ENCODE results near the gene BRD1.

BRD1 gene

DNA sequence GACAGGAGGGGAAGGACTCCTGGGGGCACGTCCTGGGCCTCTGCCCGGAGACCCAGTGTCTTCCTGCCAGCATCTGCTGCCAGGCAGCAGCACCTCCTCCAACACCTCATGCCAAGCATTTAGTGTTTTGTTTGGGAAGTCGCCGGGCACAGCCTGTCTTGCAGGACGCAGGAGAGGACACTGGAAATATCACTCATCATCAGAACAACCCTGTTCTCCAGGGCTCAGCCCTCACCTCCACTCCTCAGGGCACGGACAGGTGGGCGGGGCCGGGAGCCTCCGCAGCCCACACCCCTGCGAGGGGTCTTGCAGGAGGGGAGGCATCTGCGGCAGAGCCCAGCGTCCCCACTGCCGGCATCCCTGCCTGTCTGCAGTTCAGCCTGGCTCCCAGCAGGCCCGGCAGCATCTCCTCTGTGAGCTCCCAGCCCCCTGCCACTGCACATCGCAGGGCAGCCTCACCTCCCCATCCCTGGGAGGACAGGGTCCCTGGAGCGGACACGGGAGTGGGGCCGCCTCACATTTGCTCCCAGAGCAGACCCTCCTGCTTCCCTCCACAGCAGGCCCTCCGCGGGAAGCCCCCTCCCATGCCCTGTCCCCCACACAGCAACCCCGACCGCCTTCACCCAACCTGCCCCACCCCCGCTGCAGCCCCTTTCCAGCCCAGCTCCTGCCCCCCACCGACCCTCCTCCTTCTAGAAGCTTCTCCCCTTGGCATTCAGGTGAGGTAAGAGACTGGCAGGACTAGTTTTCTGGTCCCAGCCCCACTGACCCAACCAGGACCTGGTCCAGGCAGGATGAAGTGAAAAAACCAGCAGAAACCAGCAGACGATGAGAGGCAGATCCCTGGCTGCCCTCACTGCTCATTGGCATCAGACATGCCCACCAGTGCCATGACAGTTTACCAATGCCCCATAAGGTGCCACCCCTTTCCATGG, 72.7 kb downstream of the BRD1 start:
- Histone ChIP-seq H3K4me3 (replicated peaks; ENCODE audit: insufficient read depth, low read length) (no peak overlapping the region), H3K27ac (replicated peaks) (no peak overlapping the region), H3K27me3 (ENCODE audit: insufficient read depth, poor library complexity, severe bottlenecking) (no peaks in the 10 kb centered on the region)
- no peak for TF ChIP-seq POLR2AphosphoS5 (IDR thresholded peaks at IDR 0.05; ENCODE audit: low read depth)
- TF ChIP-seq, protein P1, sequence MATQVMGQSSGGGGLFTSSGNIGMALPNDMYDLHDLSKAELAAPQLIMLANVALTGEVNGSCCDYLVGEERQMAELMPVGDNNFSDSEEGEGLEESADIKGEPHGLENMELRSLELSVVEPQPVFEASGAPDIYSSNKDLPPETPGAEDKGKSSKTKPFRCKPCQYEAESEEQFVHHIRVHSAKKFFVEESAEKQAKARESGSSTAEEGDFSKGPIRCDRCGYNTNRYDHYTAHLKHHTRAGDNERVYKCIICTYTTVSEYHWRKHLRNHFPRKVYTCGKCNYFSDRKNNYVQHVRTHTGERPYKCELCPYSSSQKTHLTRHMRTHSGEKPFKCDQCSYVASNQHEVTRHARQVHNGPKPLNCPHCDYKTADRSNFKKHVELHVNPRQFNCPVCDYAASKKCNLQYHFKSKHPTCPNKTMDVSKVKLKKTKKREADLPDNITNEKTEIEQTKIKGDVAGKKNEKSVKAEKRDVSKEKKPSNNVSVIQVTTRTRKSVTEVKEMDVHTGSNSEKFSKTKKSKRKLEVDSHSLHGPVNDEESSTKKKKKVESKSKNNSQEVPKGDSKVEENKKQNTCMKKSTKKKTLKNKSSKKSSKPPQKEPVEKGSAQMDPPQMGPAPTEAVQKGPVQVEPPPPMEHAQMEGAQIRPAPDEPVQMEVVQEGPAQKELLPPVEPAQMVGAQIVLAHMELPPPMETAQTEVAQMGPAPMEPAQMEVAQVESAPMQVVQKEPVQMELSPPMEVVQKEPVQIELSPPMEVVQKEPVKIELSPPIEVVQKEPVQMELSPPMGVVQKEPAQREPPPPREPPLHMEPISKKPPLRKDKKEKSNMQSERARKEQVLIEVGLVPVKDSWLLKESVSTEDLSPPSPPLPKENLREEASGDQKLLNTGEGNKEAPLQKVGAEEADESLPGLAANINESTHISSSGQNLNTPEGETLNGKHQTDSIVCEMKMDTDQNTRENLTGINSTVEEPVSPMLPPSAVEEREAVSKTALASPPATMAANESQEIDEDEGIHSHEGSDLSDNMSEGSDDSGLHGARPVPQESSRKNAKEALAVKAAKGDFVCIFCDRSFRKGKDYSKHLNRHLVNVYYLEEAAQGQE (IDR thresholded peaks at IDR 0.05; ENCODE audit: insufficient replicate concordance, low read depth), result no peak
- TF ChIP-seq, protein P2, sequence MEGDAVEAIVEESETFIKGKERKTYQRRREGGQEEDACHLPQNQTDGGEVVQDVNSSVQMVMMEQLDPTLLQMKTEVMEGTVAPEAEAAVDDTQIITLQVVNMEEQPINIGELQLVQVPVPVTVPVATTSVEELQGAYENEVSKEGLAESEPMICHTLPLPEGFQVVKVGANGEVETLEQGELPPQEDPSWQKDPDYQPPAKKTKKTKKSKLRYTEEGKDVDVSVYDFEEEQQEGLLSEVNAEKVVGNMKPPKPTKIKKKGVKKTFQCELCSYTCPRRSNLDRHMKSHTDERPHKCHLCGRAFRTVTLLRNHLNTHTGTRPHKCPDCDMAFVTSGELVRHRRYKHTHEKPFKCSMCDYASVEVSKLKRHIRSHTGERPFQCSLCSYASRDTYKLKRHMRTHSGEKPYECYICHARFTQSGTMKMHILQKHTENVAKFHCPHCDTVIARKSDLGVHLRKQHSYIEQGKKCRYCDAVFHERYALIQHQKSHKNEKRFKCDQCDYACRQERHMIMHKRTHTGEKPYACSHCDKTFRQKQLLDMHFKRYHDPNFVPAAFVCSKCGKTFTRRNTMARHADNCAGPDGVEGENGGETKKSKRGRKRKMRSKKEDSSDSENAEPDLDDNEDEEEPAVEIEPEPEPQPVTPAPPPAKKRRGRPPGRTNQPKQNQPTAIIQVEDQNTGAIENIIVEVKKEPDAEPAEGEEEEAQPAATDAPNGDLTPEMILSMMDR (IDR thresholded peaks at IDR 0.05; ENCODE audit: insufficient read depth, low read length), result no peak
- no peak for TF ChIP-seq GABPA (IDR thresholded peaks at IDR 0.05; ENCODE audit: low read depth)
- TF ChIP-seq SPI1 (IDR thresholded peaks at IDR 0.05; ENCODE audit: borderline replicate concordance, low read depth), result no peak
- DNase-seq (ENCODE audit: low read depth in 1 of 2, low spot score in 1 of 2), result no peak

DNA sequence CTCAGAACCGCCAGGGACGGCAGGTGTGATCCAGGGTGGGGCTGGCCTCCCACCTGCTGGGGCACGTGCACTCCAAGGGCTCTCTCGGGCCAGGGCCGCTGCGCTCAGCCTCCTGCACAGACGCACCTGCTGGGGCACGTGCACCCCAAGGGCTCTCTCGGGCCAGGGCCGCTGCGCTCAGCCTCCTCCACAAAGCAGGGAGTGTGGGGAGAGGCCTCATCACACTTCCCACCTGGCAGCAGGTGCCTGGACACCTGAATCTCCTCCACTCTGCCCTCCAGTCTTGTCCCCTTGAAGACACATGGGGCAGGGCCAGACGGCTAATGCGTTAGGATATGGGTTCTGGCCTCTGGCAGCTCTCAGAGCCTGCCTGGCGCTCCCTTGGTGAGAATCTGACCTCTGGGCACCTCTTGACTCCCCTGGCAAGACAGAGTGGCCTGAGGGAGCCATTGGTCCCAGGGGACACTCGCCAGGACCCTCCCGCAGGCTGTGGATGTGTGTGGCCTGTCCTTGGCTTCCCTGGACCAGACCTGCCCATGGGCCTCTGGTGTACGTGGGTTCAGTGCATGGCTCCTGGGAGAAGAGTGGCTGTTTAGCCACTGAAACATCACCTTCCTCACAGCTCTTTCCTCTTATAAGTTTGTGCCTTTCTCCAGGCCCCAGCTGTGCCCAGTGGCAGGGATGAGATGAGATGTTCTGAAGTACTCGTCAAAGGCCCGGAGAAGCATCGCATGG, 73.5 kb downstream of the BRD1 start:
- no peak for DNase-seq (ENCODE audit: low read depth in 1 of 2, low spot score in 1 of 2)
- TF ChIP-seq GABPA (IDR thresholded peaks at IDR 0.05; ENCODE audit: low read depth), result no peak
- no peak for TF ChIP-seq SPI1 (IDR thresholded peaks at IDR 0.05; ENCODE audit: borderline replicate concordance, low read depth)
- TF ChIP-seq, protein P2 (IDR thresholded peaks at IDR 0.05; ENCODE audit: insufficient read depth, low read length), result no peak
- no peak for TF ChIP-seq POLR2AphosphoS5 (IDR thresholded peaks at IDR 0.05; ENCODE audit: low read depth)
- TF ChIP-seq, protein P1 (IDR thresholded peaks at IDR 0.05; ENCODE audit: insufficient replicate concordance, low read depth), result no peak
- Histone ChIP-seq H3K27me3 (ENCODE audit: insufficient read depth, poor library complexity, severe bottlenecking) (no peaks in the 10 kb centered on the region), H3K4me3 (replicated peaks; ENCODE audit: insufficient read depth, low read length) (no peak overlapping the region), H3K27ac (replicated peaks) (no peak overlapping the region)

DNA sequence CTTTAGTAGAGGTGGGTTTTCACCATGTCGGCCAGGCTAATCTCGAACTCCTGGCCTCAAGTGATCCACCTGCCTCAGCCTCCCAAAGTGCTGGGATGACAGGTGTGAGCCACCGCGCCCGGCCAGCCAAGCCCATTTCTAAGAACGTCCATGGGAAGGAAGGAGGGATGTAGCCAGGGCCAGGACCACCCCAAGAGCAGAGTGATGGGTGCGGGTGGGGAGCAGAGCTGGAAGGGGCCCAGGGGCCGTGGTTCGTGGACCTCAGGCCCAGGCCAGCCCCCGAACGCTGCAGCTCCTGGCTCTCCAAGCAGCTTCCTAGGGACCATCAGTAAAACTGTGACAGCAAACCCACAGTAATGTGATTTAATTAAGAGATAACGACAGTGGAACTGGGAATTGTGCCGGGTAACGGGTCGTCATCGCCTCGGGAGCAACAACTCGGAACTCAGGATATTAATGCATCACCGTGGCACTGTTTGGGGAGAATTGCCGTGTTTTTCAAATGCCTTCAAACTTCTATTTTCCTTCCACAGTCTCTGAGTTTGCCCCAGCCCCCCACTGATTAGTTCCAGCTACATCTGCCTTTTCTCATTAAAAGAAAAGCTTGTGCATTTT, 74.3 kb downstream of the BRD1 start:
- no peaks in the 10 kb centered on the region for H3K27me3 ChIP-seq (ENCODE audit: insufficient read depth, poor library complexity, severe bottlenecking)
- H3K4me3 ChIP-seq (replicated peaks; ENCODE audit: insufficient read depth, low read length), result no peak overlapping the region
- H3K27ac ChIP-seq (replicated peaks), result no peak overlapping the region
- TF ChIP-seq, protein P1 (IDR thresholded peaks at IDR 0.05; ENCODE audit: insufficient replicate concordance, low read depth), result no peak
- TF ChIP-seq, protein P2 (IDR thresholded peaks at IDR 0.05; ENCODE audit: insufficient read depth, low read length), result no peak
- TF ChIP-seq SPI1 (IDR thresholded peaks at IDR 0.05; ENCODE audit: borderline replicate concordance, low read depth) (no peak), GABPA (IDR thresholded peaks at IDR 0.05; ENCODE audit: low read depth) (no peak), POLR2AphosphoS5 (IDR thresholded peaks at IDR 0.05; ENCODE audit: low read depth) (no peak)
- no peak for DNase-seq (ENCODE audit: low read depth in 1 of 2, low spot score in 1 of 2)
